ENCODE data around the gene LRP11. TPM values are rescaled to one million over a fixed set of nuclear protein-coding genes. Genes with fewer than 3 reads are reported as not detected.

LRP11 gene
- total and polyA plus RNA-seq, 9 of the 15 experiments (the other 6 are each of a cell fraction or from before 2014, with no cell fraction given): 0.51 to 3.5 (median 2.4) TPM

DNA sequence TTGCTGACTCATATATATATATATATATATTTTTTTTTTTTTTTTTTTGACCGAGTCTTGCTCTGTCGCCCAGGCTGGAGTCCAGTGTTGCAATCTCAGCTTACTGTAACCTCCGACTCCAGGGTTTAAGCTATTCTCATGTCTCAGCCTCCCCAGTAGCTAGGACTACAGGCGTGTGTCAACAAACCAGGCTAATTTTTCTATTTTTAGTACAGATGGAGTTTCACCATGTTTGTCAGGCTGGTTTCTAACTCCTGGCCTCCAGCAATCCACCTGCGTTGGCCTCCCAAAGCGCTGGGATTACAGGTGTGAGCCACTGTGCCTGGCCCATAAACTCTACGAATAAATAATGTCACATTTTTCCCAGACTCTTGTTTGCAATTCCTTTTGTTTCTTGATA lies 4.8 kb downstream of the LRP11 start:
- POLR2A ChIA-PET: no interaction called here
- no peak overlapping the region for H3K4me2 ChIP-seq (ENCODE audit: insufficient read depth, low read length)
- ATAC-seq (no peak), DNase-seq (ENCODE audit: extremely low read depth in 1 of 4, low spot score in 3 of 4) (no peak), FAIRE-seq (no peak)
- TF ChIP-seq MAFG (tag; conservative IDR thresholded peaks at IDR 0.05) (0 out of 2 replicates have a peak, but pooled peaks have one; percentile 36), POLR2B (IDR thresholded peaks at IDR 0.05; ENCODE audit: low read depth, partially characterized antibody) (no peak), ZNF316 (IDR thresholded peaks at IDR 0.05) (peak; percentile 43)
- H3K79me2 ChIP-seq (ENCODE audit: control insufficient read depth, insufficient read depth, low read length): no peaks in the 10 kb centered on the region
- H3K9me3 ChIP-seq (replicated peaks; ENCODE audit: control insufficient read depth, insufficient read depth, low read depth, low read length): no peaks in the 10 kb centered on the region
- no peak overlapping the region for H3K27ac ChIP-seq (ENCODE audit: extremely low read depth, low read depth, low read length)
- CTCF ChIA-PET (ENCODE audit: low intra/inter-chr PET ratio): interaction anchor here (0.6 kb wide), 1 partner anchor 12 kb away, joined by 3 read pairs; no protein-coding TSS in a partner anchor
- H3K9me1 ChIP-seq (ENCODE audit: control insufficient read depth, insufficient read depth, low read length): no peaks in the 10 kb centered on the region
- no peak overlapping the region for H3K4me3 ChIP-seq
- H3K4me1 ChIP-seq (replicated peaks in 1 of 2; ENCODE audit: control insufficient read depth in 2 of 2, insufficient read depth in 2 of 2, low read length in 2 of 2): peaks cover 4 to 16% of the 10 kb centered on the region in 2 experiments; a peak in 3 of 5 replicates
- no TSS peak for BruUV-seq (replicated peaks)
- H3K36me3 ChIP-seq (ENCODE audit: control insufficient read depth, insufficient read depth, low read length): no peaks in the 10 kb centered on the region
- H4K20me1 ChIP-seq (replicated peaks; ENCODE audit: control insufficient read depth, insufficient read depth, low read length): 0 out of 2 replicates have a peak, but pooled peaks cover 3% of the 10 kb centered on the region
- in situ Hi-C loops (cut with MboI): no loop called here
- intact Hi-C loops (cut with micrococcal nuclease): no loop called here
- no peak overlapping the region for H3K9ac ChIP-seq (ENCODE audit: insufficient read depth in 1 of 2, low read depth in 2 of 2, low read length in 2 of 2)
- WGBS (ENCODE audit: insufficient coverage, low coverage, missing lambda C conversion rate): 28% methylated on average over 7 of the region's 7 CpGs
- no peak overlapping the region for H2AFZ ChIP-seq (ENCODE audit: low read depth, low read length)
- H3K27me3 ChIP-seq (ENCODE audit: control insufficient read depth in 2 of 2, insufficient read depth in 2 of 2, low read length in 2 of 2): peaks cover 3 to 19% of the 10 kb centered on the region in 2 experiments; a peak in 4 of 5 replicates

DNA sequence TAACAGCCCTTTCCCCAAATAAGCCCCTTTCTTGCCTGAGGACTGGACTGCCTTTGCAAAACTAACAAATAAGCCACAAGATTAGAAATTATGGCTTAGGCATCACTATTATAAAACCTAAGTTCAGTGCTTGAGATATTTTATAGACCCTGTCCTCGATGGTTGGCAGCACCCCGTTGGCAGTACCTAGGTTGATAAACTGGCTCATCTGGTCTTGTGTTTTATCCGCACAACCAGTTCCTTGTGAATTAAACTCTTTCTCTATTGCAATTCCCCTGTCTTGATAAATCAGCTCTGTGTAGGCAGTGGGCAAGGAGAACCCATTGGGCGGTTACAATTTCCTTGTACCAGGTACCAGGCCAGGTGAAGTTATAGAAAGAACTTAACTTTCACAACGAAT lies 6.6 kb downstream of the LRP11 start:
- intact Hi-C loops (cut with micrococcal nuclease): no loop called here
- DNase-seq (ENCODE audit: extremely low read depth in 1 of 4, low spot score in 3 of 4): no peak
- H4K20me1 ChIP-seq (replicated peaks; ENCODE audit: control insufficient read depth, insufficient read depth, low read length): 0 out of 2 replicates have a peak, but pooled peaks cover 3% of the 10 kb centered on the region
- H3K4me2 ChIP-seq (ENCODE audit: insufficient read depth, low read length): no peak overlapping the region
- no peaks in the 10 kb centered on the region for H3K9me3 ChIP-seq (replicated peaks; ENCODE audit: control insufficient read depth, insufficient read depth, low read depth, low read length)
- no peaks in the 10 kb centered on the region for H3K9me1 ChIP-seq (ENCODE audit: control insufficient read depth, insufficient read depth, low read length)
- no peaks in the 10 kb centered on the region for H3K36me3 ChIP-seq (ENCODE audit: control insufficient read depth, insufficient read depth, low read length)
- 40% methylated on average over 5 of the region's 5 CpGs for WGBS (ENCODE audit: insufficient coverage, low coverage, missing lambda C conversion rate)
- POLR2A ChIA-PET: interaction anchor here (0.7 kb wide), 1 partner anchor 8 kb away, joined by 3 read pairs; no protein-coding TSS in a partner anchor
- in situ Hi-C loops (cut with MboI): no loop called here
- no peak for ATAC-seq
- H3K79me2 ChIP-seq (ENCODE audit: control insufficient read depth, insufficient read depth, low read length): no peaks in the 10 kb centered on the region
- no peak overlapping the region for H2AFZ ChIP-seq (ENCODE audit: low read depth, low read length)
- no peaks in the 10 kb centered on the region; a peak in 2 of 5 replicates for H3K4me1 ChIP-seq (replicated peaks in 1 of 2; ENCODE audit: control insufficient read depth in 2 of 2, insufficient read depth in 2 of 2, low read length in 2 of 2)
- H3K9ac ChIP-seq (ENCODE audit: insufficient read depth in 1 of 2, low read depth in 2 of 2, low read length in 2 of 2): no peak overlapping the region
- FAIRE-seq: no peak
- H3K4me3 ChIP-seq: no peak overlapping the region
- H3K27me3 ChIP-seq (ENCODE audit: control insufficient read depth in 2 of 2, insufficient read depth in 2 of 2, low read length in 2 of 2): peaks cover 7 to 19% of the 10 kb centered on the region in 2 experiments; a peak in 4 of 5 replicates
- CTCF ChIA-PET (ENCODE audit: low intra/inter-chr PET ratio): interaction anchor here (0.7 kb wide), 1 partner anchor 1352 kb away, joined by 3 read pairs; no protein-coding TSS in a partner anchor
- H3K27ac ChIP-seq (ENCODE audit: extremely low read depth, low read depth, low read length): no peak overlapping the region
- no TSS peak for BruUV-seq (replicated peaks)
- TF ChIP-seq HMG20A (CRISPR knock-in tag; conservative IDR thresholded peaks at IDR 0.05) (no peak), TGIF2 (CRISPR knock-in tag; IDR thresholded peaks at IDR 0.05) (no peak), TOE1 (IDR thresholded peaks at IDR 0.05; ENCODE audit: borderline replicate concordance) (no peak), TOE1 (CRISPR knock-in tag; IDR thresholded peaks at IDR 0.05; ENCODE audit: borderline replicate concordance, low read depth) (no peak), SMARCE1 (IDR thresholded peaks at IDR 0.05) (no peak), GTF2F1 (IDR thresholded peaks at IDR 0.05; ENCODE audit: low read depth, low read length) (no peak), MCM7 (IDR thresholded peaks at IDR 0.05) (no peak), ZNF431 (CRISPR knock-in tag; IDR thresholded peaks at IDR 0.05) (no peak)
- TF ChIP-seq, protein P1, sequence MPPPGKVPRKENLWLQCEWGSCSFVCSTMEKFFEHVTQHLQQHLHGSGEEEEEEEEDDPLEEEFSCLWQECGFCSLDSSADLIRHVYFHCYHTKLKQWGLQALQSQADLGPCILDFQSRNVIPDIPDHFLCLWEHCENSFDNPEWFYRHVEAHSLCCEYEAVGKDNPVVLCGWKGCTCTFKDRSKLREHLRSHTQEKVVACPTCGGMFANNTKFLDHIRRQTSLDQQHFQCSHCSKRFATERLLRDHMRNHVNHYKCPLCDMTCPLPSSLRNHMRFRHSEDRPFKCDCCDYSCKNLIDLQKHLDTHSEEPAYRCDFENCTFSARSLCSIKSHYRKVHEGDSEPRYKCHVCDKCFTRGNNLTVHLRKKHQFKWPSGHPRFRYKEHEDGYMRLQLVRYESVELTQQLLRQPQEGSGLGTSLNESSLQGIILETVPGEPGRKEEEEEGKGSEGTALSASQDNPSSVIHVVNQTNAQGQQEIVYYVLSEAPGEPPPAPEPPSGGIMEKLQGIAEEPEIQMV (tag; conservative IDR thresholded peaks at IDR 0.05; ENCODE audit: low read depth): no peak
- TF ChIP-seq, protein P2, sequence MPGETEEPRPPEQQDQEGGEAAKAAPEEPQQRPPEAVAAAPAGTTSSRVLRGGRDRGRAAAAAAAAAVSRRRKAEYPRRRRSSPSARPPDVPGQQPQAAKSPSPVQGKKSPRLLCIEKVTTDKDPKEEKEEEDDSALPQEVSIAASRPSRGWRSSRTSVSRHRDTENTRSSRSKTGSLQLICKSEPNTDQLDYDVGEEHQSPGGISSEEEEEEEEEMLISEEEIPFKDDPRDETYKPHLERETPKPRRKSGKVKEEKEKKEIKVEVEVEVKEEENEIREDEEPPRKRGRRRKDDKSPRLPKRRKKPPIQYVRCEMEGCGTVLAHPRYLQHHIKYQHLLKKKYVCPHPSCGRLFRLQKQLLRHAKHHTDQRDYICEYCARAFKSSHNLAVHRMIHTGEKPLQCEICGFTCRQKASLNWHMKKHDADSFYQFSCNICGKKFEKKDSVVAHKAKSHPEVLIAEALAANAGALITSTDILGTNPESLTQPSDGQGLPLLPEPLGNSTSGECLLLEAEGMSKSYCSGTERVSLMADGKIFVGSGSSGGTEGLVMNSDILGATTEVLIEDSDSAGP (CRISPR knock-in tag; IDR thresholded peaks at IDR 0.05): no peak
